OCI-LY3 (cell line): ENCODE results near the gene IMPG2.

ENCODE experiments used
- H2AFZ ChIP-seq: fragments of 200-600, 300-600 bp; shearing (Covaris generic); 2 replicates; pipeline ENCODE4 v1.6.0; 2014; ENCODE audit warnings: antibody characterized with exemption, low read depth, low read length
- H3K27ac ChIP-seq: fragments of 200-600, 300-600 bp; sonication (generic); 2 replicates; pipeline ENCODE4 v1.5.1; 2014; ENCODE audit warnings: mild to moderate bottlenecking, low read length, moderate library complexity, mixed read lengths
- H3K27me3 ChIP-seq: fragments of 200-600, 300-600 bp; sonication (generic); 2 replicates; pipeline ENCODE4 v1.6.1; 2014; ENCODE audit warnings: low read depth, low read length, mixed read lengths
- H3K36me3 ChIP-seq: fragments of 200-600, 300-600 bp; sonication (generic); replicated peaks from 2 replicates; pipeline ENCODE3; 2014; ENCODE audit warnings: low read depth, low read length, mixed read lengths
- H3K4me1 ChIP-seq: fragments of 300-600, 200-600 bp; sonication (generic); 2 replicates; pipeline ENCODE4 v1.6.1; 2014; ENCODE audit warnings: low read length, mixed read lengths
- H3K4me2 ChIP-seq: fragments of 200-600, 300-600 bp; sonication (generic); 2 replicates; pipeline ENCODE4 v1.6.1; 2014; ENCODE audit warnings: low read length, mixed read lengths
- H3K4me3 ChIP-seq: fragments of 300-600, 200-600 bp; sonication (generic); 2 replicates; pipeline ENCODE4 v1.5.1; 2014; ENCODE audit warnings: antibody characterized with exemption, mild to moderate bottlenecking, low read length, moderate library complexity
- H3K79me2 ChIP-seq: fragments of 300-600, 200-600 bp; shearing (Covaris generic); 2 replicates; pipeline ENCODE4 v1.6.1; 2014; ENCODE audit warnings: mild to moderate bottlenecking, low read length, mixed read lengths
- H3K9ac ChIP-seq: fragments of 300-600, 200-600 bp; shearing (Covaris generic); 2 replicates; pipeline ENCODE4 v1.6.0; 2014; ENCODE audit warnings: mild to moderate bottlenecking, low read length, moderate library complexity
- H3K9me3 ChIP-seq: fragments of 200-600, 300-600 bp; shearing (Covaris generic); 2 replicates; pipeline ENCODE4 v1.6.1; 2014; ENCODE audit warnings: low read length, mixed read lengths; ENCODE audit not compliant: insufficient read depth
- H4K20me1 ChIP-seq: fragments of 200-600, 300-600 bp; sonication (generic); 2 replicates; pipeline ENCODE4 v1.6.1; 2016; ENCODE audit warnings: low read length, mixed read lengths; ENCODE audit not compliant: insufficient read depth
- EZH2phosphoT487 ChIP-seq: fragments of 200-600 bp; shearing (Covaris generic); IDR thresholded peaks from 2 replicates; pipeline ENCODE4 v1.6.1; 2018; ENCODE audit warnings: antibody characterized with exemption, mixed run types, low read depth
- TF ChIP-seq, protein P1 (sequence below): fragments of 200-600, 300-600 bp; sonication (generic); IDR thresholded peaks from 2 replicates; pipeline ENCODE4 v1.5.1; 2014; ENCODE audit warnings: antibody characterized with exemption, low read length, low read depth

IMPG2 gene

GRCh38 chr3:101224739-101225138 is 95.6 kb downstream of the IMPG2 start:
- Histone ChIP-seq H3K4me1 (peaks cover 7% of the 10 kb centered on the region; the same call in 1 of the 2 replicates), H3K9ac (no peak overlapping the region), H3K4me2 (no peak overlapping the region), H3K79me2 (no peaks in the 10 kb centered on the region), H3K27me3 (no peaks in the 10 kb centered on the region), H3K36me3 (peaks cover 5% of the 10 kb centered on the region), H4K20me1 (no peaks in the 10 kb centered on the region), H3K27ac (no peak overlapping the region), H2AFZ (no peak overlapping the region), H3K9me3 (peaks cover 11% of the 10 kb centered on the region; the same call in 1 of the 2 replicates), H3K4me3 (no peak overlapping the region)
- no peak for TF ChIP-seq EZH2phosphoT487
- TF ChIP-seq, protein P1, sequence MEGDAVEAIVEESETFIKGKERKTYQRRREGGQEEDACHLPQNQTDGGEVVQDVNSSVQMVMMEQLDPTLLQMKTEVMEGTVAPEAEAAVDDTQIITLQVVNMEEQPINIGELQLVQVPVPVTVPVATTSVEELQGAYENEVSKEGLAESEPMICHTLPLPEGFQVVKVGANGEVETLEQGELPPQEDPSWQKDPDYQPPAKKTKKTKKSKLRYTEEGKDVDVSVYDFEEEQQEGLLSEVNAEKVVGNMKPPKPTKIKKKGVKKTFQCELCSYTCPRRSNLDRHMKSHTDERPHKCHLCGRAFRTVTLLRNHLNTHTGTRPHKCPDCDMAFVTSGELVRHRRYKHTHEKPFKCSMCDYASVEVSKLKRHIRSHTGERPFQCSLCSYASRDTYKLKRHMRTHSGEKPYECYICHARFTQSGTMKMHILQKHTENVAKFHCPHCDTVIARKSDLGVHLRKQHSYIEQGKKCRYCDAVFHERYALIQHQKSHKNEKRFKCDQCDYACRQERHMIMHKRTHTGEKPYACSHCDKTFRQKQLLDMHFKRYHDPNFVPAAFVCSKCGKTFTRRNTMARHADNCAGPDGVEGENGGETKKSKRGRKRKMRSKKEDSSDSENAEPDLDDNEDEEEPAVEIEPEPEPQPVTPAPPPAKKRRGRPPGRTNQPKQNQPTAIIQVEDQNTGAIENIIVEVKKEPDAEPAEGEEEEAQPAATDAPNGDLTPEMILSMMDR, result no peak

- H3K9me3 ChIP-seq, result peaks cover 15% of the 10 kb centered on the region; the same call in 1 of the 2 replicates
- no peak overlapping the region for H3K27ac ChIP-seq
- no peaks in the 10 kb centered on the region for H4K20me1 ChIP-seq
- peaks cover 9% of the 10 kb centered on the region for H3K36me3 ChIP-seq
- H3K27me3 ChIP-seq, result no peaks in the 10 kb centered on the region
- TF ChIP-seq, protein P1, result no peak
- TF ChIP-seq EZH2phosphoT487, result no peak
- H3K79me2 ChIP-seq, result no peaks in the 10 kb centered on the region
- H3K9ac ChIP-seq, result no peak overlapping the region
- peaks cover 7% of the 10 kb centered on the region; the same call in 1 of the 2 replicates for H3K4me1 ChIP-seq
- H3K4me3 ChIP-seq, result no peak overlapping the region
- no peak overlapping the region for H3K4me2 ChIP-seq
- H2AFZ ChIP-seq, result no peak overlapping the region
These were observed 97.4 kb downstream of the IMPG2 start for GRCh38 chr3:101223016-101223415.

DNA sequence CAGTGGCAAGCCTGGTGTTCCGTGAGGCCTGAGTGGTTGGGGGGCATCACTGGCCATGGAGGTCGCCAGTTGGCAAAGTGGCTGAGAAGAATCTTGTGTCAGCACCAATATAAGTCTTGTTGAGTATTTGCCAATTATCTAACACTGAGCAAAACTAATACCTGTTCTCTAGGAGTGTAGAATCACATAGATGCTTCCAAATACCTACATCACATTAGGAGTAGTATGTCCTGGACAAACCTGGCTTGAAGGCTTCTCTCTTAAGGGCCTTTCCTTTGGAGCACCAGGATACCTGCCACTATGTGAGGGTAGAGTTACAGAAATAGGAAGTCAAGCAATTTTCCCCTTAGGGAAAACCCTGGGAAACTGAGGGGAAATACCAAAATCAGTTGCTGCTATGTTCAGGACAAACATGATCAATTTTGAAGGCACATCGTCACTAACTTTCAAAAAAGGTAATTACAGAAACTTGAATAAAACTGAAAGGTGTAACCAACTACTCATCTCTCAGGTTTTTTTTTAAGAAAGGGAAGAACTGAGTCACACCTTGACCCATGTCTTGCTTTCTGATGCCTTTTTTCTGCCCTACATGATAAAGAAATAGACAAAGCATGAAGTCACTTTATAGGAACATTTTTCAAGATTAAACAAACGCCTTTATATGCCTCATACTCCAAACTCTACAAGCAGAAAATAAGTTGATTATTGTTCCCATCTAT is 100.4 kb downstream of the IMPG2 start:
- Histone ChIP-seq H3K9me3 (peaks cover 19% of the 10 kb centered on the region; the same call in 1 of the 2 replicates), H3K27ac (no peak overlapping the region), H3K4me3 (no peak overlapping the region), H3K36me3 (peaks cover 9% of the 10 kb centered on the region), H3K4me1 (peaks cover 15% of the 10 kb centered on the region; the same call in 1 of the 2 replicates), H3K79me2 (no peaks in the 10 kb centered on the region), H3K4me2 (no peak overlapping the region), H2AFZ (no peak overlapping the region), H3K9ac (no peak overlapping the region), H4K20me1 (no peaks in the 10 kb centered on the region), H3K27me3 (no peaks in the 10 kb centered on the region)
- TF ChIP-seq EZH2phosphoT487, result no peak
- TF ChIP-seq, protein P1, result no peak

- peaks cover 9% of the 10 kb centered on the region for H3K36me3 ChIP-seq
- no peak overlapping the region for H2AFZ ChIP-seq
- no peak overlapping the region for H3K4me3 ChIP-seq
- no peak overlapping the region for H3K27ac ChIP-seq
- H3K79me2 ChIP-seq, result no peaks in the 10 kb centered on the region
- H3K9ac ChIP-seq, result no peak overlapping the region
- peaks cover 18% of the 10 kb centered on the region; the same call in 1 of the 2 replicates for H3K4me1 ChIP-seq
- H3K9me3 ChIP-seq, result peaks cover 30% of the 10 kb centered on the region; the same call in 1 of the 2 replicates
- TF ChIP-seq, protein P1, result no peak
- TF ChIP-seq EZH2phosphoT487, result no peak
- no peak overlapping the region for H3K4me2 ChIP-seq
- no peaks in the 10 kb centered on the region for H4K20me1 ChIP-seq
- H3K27me3 ChIP-seq, result no peaks in the 10 kb centered on the region
These were observed 102.7 kb downstream of the IMPG2 start for GRCh38 chr3:101217472-101218245.
